CMK (cell line): Measurements from ENCODE around the gene NEK8.
A peak's percentile ranks its signal among the peaks of the same experiment; 100 is the strongest.
"Not testable (repeated sequence)": the region's sequence is repeated elsewhere in the genome, so short reads cannot be mapped to it uniquely, and the experiment has no call there.

Experiments used
- DNase-seq: peaks from one replicate; pipeline ENCODE4 v3.0.0-alpha.2; 2010; ENCODE audit warnings: low read depth

Gene NEK8

GRCh38 chr17:28710861-28711722 lies 17.5 kb upstream of the NEK8 start:
- DNase-seq, result peak; percentile 84

GRCh38 chr17:28711723-28712031 lies 16.9 kb upstream of the NEK8 start, which contains the start of gene PROCA1:
PROCA1 (minus strand) TSS chr17:28711888; CDS start chr17:28711660, 228 bp downstream.
- DNase-seq, result no peak

- peak; percentile 78 for DNase-seq
Observed at GRCh38 chr17:28712032-28712704, 16.4 kb upstream of the NEK8 start.

GRCh38 chr17:28712705-28713415 lies 15.7 kb upstream of the NEK8 start:
- DNase-seq, result no peak

- no peak for DNase-seq
Observed at GRCh38 chr17:28714281-28714680, 14.3 kb upstream of the NEK8 start.

- no peak for DNase-seq
Observed at GRCh38 chr17:28715217-28715616, 13.4 kb upstream of the NEK8 start.

- no peak for DNase-seq
Observed at GRCh38 chr17:28716740-28717577, 11.6 kb upstream of the NEK8 start.

GRCh38 chr17:28717578-28718332 lies 10.8 kb upstream of the NEK8 start, which contains the start of gene RAB34:
RAB34 (minus strand) TSS chr17:28717868; CDS start chr17:28717266, 602 bp downstream.
- no peak for DNase-seq

GRCh38 chr17:28718333-28719020 lies 10.1 kb upstream of the NEK8 start:
- no peak for DNase-seq

GRCh38 chr17:28719021-28719433 lies 9.6 kb upstream of the NEK8 start:
- DNase-seq, result no peak

- no peak for DNase-seq
Observed at GRCh38 chr17:28720247-28720996, 8.2 kb upstream of the NEK8 start.

GRCh38 chr17:28720997-28721329 lies 7.6 kb upstream of the NEK8 start:
- not testable (repeated sequence) for DNase-seq

- no peak for DNase-seq
Observed at GRCh38 chr17:28722417-28723158, 6.0 kb upstream of the NEK8 start.

- no peak for DNase-seq
Observed at GRCh38 chr17:28723159-28723835, 5.3 kb upstream of the NEK8 start.

- DNase-seq, result not testable (repeated sequence)
Observed at GRCh38 chr17:28723836-28724499, 4.6 kb upstream of the NEK8 start.

- DNase-seq, result no peak
Observed at GRCh38 chr17:28724500-28725165, 4.0 kb upstream of the NEK8 start.

GRCh38 chr17:28725166-28725659 lies 3.4 kb upstream of the NEK8 start:
- DNase-seq, result no peak
